Mammary microvascular endothelial cell (primary cell): Measurements from ENCODE around the gene ZNF213. TPM values are rescaled to one million over a fixed set of nuclear protein-coding genes. Genes with fewer than 3 reads are reported as not detected.

Experiments
- total RNA-seq: library from RNA; depleted of rRNA; stranded (reverse); fragments of >200 nt; gene quantifications from 2 replicates; pipeline ENCODE4 v1.2.3, GENCODE V29; 2015

Gene ZNF213
- total RNA-seq = 4.8 and 4.9 TPM in 2 replicates

GRCh38 chr16:3134338-3135125, at the start of gene ZNF213:
TSS of gene ZNF213 (plus strand) at chr16:3135029. CDS start at chr16:3137281, 2,252 bp downstream.

GRCh38 chr16:3098459-3099394, 36.1 kb upstream of the ZNF213 start, which contains the start of gene ZSCAN10:
TSS of gene ZSCAN10 (minus strand) at chr16:3099294. CDS start at chr16:3092937, 6,357 bp downstream.

GRCh38 chr16:3112058-3112880, 22.6 kb upstream of the ZNF213 start, which contains the start of gene ZNF205:
TSS of gene ZNF205 (plus strand) at chr16:3112586. CDS start at chr16:3113431, 845 bp downstream.

GRCh38 chr16:3187798-3188674, 53.2 kb downstream of the ZNF213 start, which contains the start of gene OR1F1:
TSS of gene OR1F1 (plus strand) at chr16:3188204.

Other genes starting within 250 kb of the ZNF213 start
- 41.5 and 51.1 TPM in 2 replicates for gene FLYWCH1, start 223.1 kb upstream of the ZNF213 start, total RNA-seq
- not detected in 2 replicates for gene KREMEN2, start 170.8 kb upstream of the ZNF213 start, total RNA-seq
- gene PAQR4, start 165.7 kb upstream of the ZNF213 start, total RNA-seq = 23.8 and 24.1 TPM in 2 replicates
- gene PKMYT1, start 154.6 kb upstream of the ZNF213 start, total RNA-seq = 28.1 and 31.3 TPM in 2 replicates
- not detected in 2 replicates for gene CLDN9, start 122.1 kb upstream of the ZNF213 start, total RNA-seq
- 0.15 TPM in 1 of 2 replicates, not detected in the other for gene CLDN6, start 116.8 kb upstream of the ZNF213 start, total RNA-seq
- gene TNFRSF12A, start 114.7 kb upstream of the ZNF213 start, total RNA-seq = 174 and 225 TPM in 2 replicates
- 18.6 and 24.1 TPM in 2 replicates for gene HCFC1R1, start 111.1 kb upstream of the ZNF213 start, total RNA-seq
- 30.9 and 37.2 TPM in 2 replicates for gene THOC6, start 111.0 kb upstream of the ZNF213 start, total RNA-seq
- not detected in 2 replicates for gene BICDL2, start 98.1 kb upstream of the ZNF213 start, total RNA-seq
- under 0.01 and 0.15 TPM in 2 replicates for gene MMP25, start 88.5 kb upstream of the ZNF213 start, total RNA-seq
- gene IL32, start 69.4 kb upstream of the ZNF213 start, total RNA-seq = 824 and 885 TPM in 2 replicates
- gene ZSCAN10, start 35.7 kb upstream of the ZNF213 start, total RNA-seq = not detected in 2 replicates
- 14.7 and 16.0 TPM in 2 replicates for gene ZNF205, start 22.4 kb upstream of the ZNF213 start, total RNA-seq
- gene OR1F1, start 53.2 kb downstream of the ZNF213 start, total RNA-seq = 0.13 and 1.9 TPM in 2 replicates
- gene ZNF200, start 100.1 kb downstream of the ZNF213 start, total RNA-seq = 5.8 and 6.4 TPM in 2 replicates
- gene MEFV, start 121.6 kb downstream of the ZNF213 start, total RNA-seq = not detected in 2 replicates
- 23.6 and 27.9 TPM in 2 replicates for gene ZNF263, start 148.5 kb downstream of the ZNF213 start, total RNA-seq
- gene TIGD7, start 170.4 kb downstream of the ZNF213 start, total RNA-seq = 0.73 and 1.5 TPM in 2 replicates
- 9.8 and 10.7 TPM in 2 replicates for gene ZNF75A, start 170.5 kb downstream of the ZNF213 start, total RNA-seq
- not detected in 2 replicates for gene OR2C1, start 220.9 kb downstream of the ZNF213 start, total RNA-seq